Measurements from ENCODE around the gene TPPP2. TPM values are rescaled to one million over a fixed set of nuclear protein-coding genes. Genes with fewer than 3 reads are reported as not detected.

Gene TPPP2
- total and polyA plus RNA-seq, 4 experiments from 2014 or later: not detected

GRCh38 chr14:21015312-21015711 is 14.7 kb upstream of the TPPP2 start:
- Histone ChIP-seq H3K4me3 (ENCODE audit: low read length in 2 of 2) (no peak overlapping the region), H3K9me3 (ENCODE audit: control insufficient read depth in 1 of 2, low read length in 2 of 2) (no peaks in the 10 kb centered on the region), H3K36me3 (ENCODE audit: insufficient read depth, low read length) (no peaks in the 10 kb centered on the region), H3K27me3 (ENCODE audit: insufficient read depth, low read length) (peaks cover 5% of the 10 kb centered on the region), H3K4me1 (ENCODE audit: insufficient read depth, low read length) (no peaks in the 10 kb centered on the region), H3K27ac (ENCODE audit: low read depth, low read length) (no peak overlapping the region)
- Mint-ChIP-seq H3K36me3 (peaks cover 22 to 29% of the 10 kb centered on the region in 2 donors), H3K27me3 (peaks cover 7 to 9% of the 10 kb centered on the region in 2 donors), H3K9me3 (no peaks in the 10 kb centered on the region), H3K4me1 (no peaks in the 10 kb centered on the region), H3K4me3 (no peak overlapping the region), H3K27ac (no peak overlapping the region)
- CTCF ChIA-PET (ENCODE audit: partially characterized antibody): interaction anchor here (0.6 to 15.6 kb wide), 33 partner anchors 9 to 553 kb away, joined by 3 to 399 read pairs (median 10); partner anchors contain the start of genes ARHGEF40, METTL17, NDRG2 and RNASE13
- POLR2A ChIA-PET (ENCODE audit: partially characterized antibody): interaction anchor here (0.6 to 5.4 kb wide), 12 partner anchors 9 to 89 kb away, joined by 3 to 52 read pairs (median 7); partner anchors contain the start of gene NDRG2
- intact Hi-C loops (cut with micrococcal nuclease): no loop called here
- DNase-seq: no peak

GRCh38 chr14:21016413-21017190 is 13.4 kb upstream of the TPPP2 start:
- H3K4me1 Mint-ChIP-seq: no peaks in the 10 kb centered on the region
- peak overlapping the region in 2 of 7 donors; percentile 4 to 18 for H3K27ac Mint-ChIP-seq
- H3K4me3 ChIP-seq (ENCODE audit: low read length in 2 of 2): no peak overlapping the region
- H3K27me3 ChIP-seq (ENCODE audit: insufficient read depth, low read length): peaks cover 3% of the 10 kb centered on the region
- no peak for DNase-seq
- H3K9me3 ChIP-seq (ENCODE audit: control insufficient read depth in 1 of 2, low read length in 2 of 2): no peaks in the 10 kb centered on the region
- H3K4me3 Mint-ChIP-seq: no peak overlapping the region
- ChIA-PET CTCF (ENCODE audit: partially characterized antibody) (interaction anchor here (0.9 to 15.6 kb wide), 13 partner anchors 13 to 89 kb away, joined by 3 to 399 read pairs (median 44); partner anchors contain the start of genes RNASE13, RNASE7, SLC39A2 and TMEM253), POLR2A (ENCODE audit: partially characterized antibody) (interaction anchor here (2.2 to 5.4 kb wide), 4 partner anchors 23 to 87 kb away, joined by 11 to 52 read pairs (median 18); no protein-coding TSS in a partner anchor)
- H3K4me1 ChIP-seq (ENCODE audit: insufficient read depth, low read length): no peaks in the 10 kb centered on the region
- H3K27me3 Mint-ChIP-seq: peaks cover 5 to 9% of the 10 kb centered on the region in 2 donors
- peaks cover 34 to 38% of the 10 kb centered on the region in 2 donors for H3K36me3 Mint-ChIP-seq
- H3K9me3 Mint-ChIP-seq: no peaks in the 10 kb centered on the region
- H3K36me3 ChIP-seq (ENCODE audit: insufficient read depth, low read length): no peaks in the 10 kb centered on the region
- intact Hi-C loops (cut with micrococcal nuclease): no loop called here
- H3K27ac ChIP-seq (ENCODE audit: low read depth, low read length): no peak overlapping the region

- no peak overlapping the region for H3K27ac Mint-ChIP-seq
- H3K9me3 ChIP-seq (ENCODE audit: control insufficient read depth in 1 of 2, low read length in 2 of 2): no peaks in the 10 kb centered on the region
- H3K27me3 ChIP-seq (ENCODE audit: insufficient read depth, low read length): no peaks in the 10 kb centered on the region
- no peak overlapping the region for H3K4me3 ChIP-seq (ENCODE audit: low read length in 2 of 2)
- H3K27ac ChIP-seq (ENCODE audit: low read depth, low read length): no peak overlapping the region
- H3K4me3 Mint-ChIP-seq: no peak overlapping the region
- CTCF ChIA-PET (ENCODE audit: partially characterized antibody): interaction anchor here (0.6 to 15.6 kb wide), 9 partner anchors 14 to 88 kb away, joined by 3 to 399 read pairs (median 5); partner anchors contain the start of genes RNASE13, RNASE7, TMEM253 and TPPP2
- H3K4me1 ChIP-seq (ENCODE audit: insufficient read depth, low read length): peaks cover under 1% of the 10 kb centered on the region
- no peaks in the 10 kb centered on the region for H3K9me3 Mint-ChIP-seq
- H3K27me3 Mint-ChIP-seq: peaks cover under 1 to 5% of the 10 kb centered on the region in 2 donors
- POLR2A ChIA-PET (ENCODE audit: partially characterized antibody): interaction anchor here (5.4 kb wide), 1 partner anchor 86 kb away, joined by 52 read pairs; no protein-coding TSS in a partner anchor
- no peak for DNase-seq
- peaks cover 39% of the 10 kb centered on the region in 2 donors for H3K36me3 Mint-ChIP-seq
- H3K36me3 ChIP-seq (ENCODE audit: insufficient read depth, low read length): no peaks in the 10 kb centered on the region
- peaks cover 3 to 8% (median 5%) of the 10 kb centered on the region in 4 donors for H3K4me1 Mint-ChIP-seq
- intact Hi-C loops (cut with micrococcal nuclease): no loop called here
Measured at GRCh38 chr14:21017528-21018245, 12.3 kb upstream of the TPPP2 start.

GRCh38 chr14:21018286-21018685 is 11.7 kb upstream of the TPPP2 start:
- H3K4me3 ChIP-seq (ENCODE audit: low read length in 2 of 2): no peak overlapping the region
- intact Hi-C loops (cut with micrococcal nuclease): no loop called here

GRCh38 chr14:21018781-21019180 is 11.2 kb upstream of the TPPP2 start:
- ChIA-PET POLR2A (ENCODE audit: partially characterized antibody) (interaction anchor here (5.4 kb wide), 1 partner anchor 85 kb away, joined by 52 read pairs; no protein-coding TSS in a partner anchor), CTCF (ENCODE audit: partially characterized antibody) (interaction anchor here (1.0 to 15.6 kb wide), 7 partner anchors 14 to 87 kb away, joined by 3 to 399 read pairs (median 138); partner anchors contain the start of genes RNASE13, RNASE7, TMEM253 and TPPP2)
- H3K27me3 Mint-ChIP-seq: peaks cover 0 to 1% of the 10 kb centered on the region in 2 donors
- peaks cover 39% of the 10 kb centered on the region in 2 donors for H3K36me3 Mint-ChIP-seq
- Histone ChIP-seq H3K27me3 (ENCODE audit: insufficient read depth, low read length) (no peaks in the 10 kb centered on the region), H3K4me1 (ENCODE audit: insufficient read depth, low read length) (peaks cover 12% of the 10 kb centered on the region), H3K4me3 (ENCODE audit: low read length in 2 of 2) (no peak overlapping the region), H3K27ac (ENCODE audit: low read depth, low read length) (no peak overlapping the region), H3K36me3 (ENCODE audit: insufficient read depth, low read length) (no peaks in the 10 kb centered on the region), H3K9me3 (ENCODE audit: control insufficient read depth in 1 of 2, low read length in 2 of 2) (no peaks in the 10 kb centered on the region)
- no peak overlapping the region for H3K27ac Mint-ChIP-seq
- no peak overlapping the region for H3K4me3 Mint-ChIP-seq
- peaks cover 8 to 19% (median 12%) of the 10 kb centered on the region in 4 donors for H3K4me1 Mint-ChIP-seq
- H3K9me3 Mint-ChIP-seq: no peaks in the 10 kb centered on the region
- intact Hi-C loops (cut with micrococcal nuclease): no loop called here
- no peak for DNase-seq

More at GRCh38 chr14:21018286-21018685, 11.7 kb upstream of the TPPP2 start:
- Histone ChIP-seq H3K27me3 (ENCODE audit: insufficient read depth, low read length) (no peaks in the 10 kb centered on the region), H3K4me1 (ENCODE audit: insufficient read depth, low read length) (peaks cover 7% of the 10 kb centered on the region), H3K9me3 (ENCODE audit: control insufficient read depth in 1 of 2, low read length in 2 of 2) (no peaks in the 10 kb centered on the region), H3K27ac (ENCODE audit: low read depth, low read length) (no peak overlapping the region), H3K36me3 (ENCODE audit: insufficient read depth, low read length) (no peaks in the 10 kb centered on the region)
- Mint-ChIP-seq H3K27ac (no peak overlapping the region), H3K27me3 (peaks cover 0 to 1% of the 10 kb centered on the region in 2 donors), H3K9me3 (no peaks in the 10 kb centered on the region), H3K4me1 (peaks cover 6 to 14% (median 10%) of the 10 kb centered on the region in 4 donors), H3K36me3 (peaks cover 39% of the 10 kb centered on the region in 2 donors), H3K4me3 (no peak overlapping the region)
- no peak for DNase-seq
- ChIA-PET POLR2A (ENCODE audit: partially characterized antibody) (interaction anchor here (5.4 kb wide), 1 partner anchor 86 kb away, joined by 52 read pairs; no protein-coding TSS in a partner anchor), CTCF (ENCODE audit: partially characterized antibody) (interaction anchor here (0.6 to 15.6 kb wide), 8 partner anchors 14 to 88 kb away, joined by 3 to 399 read pairs (median 72); partner anchors contain the start of genes RNASE13, RNASE7, TMEM253 and TPPP2)

- intact Hi-C loops (cut with micrococcal nuclease): no loop called here
- Histone ChIP-seq H3K4me3 (ENCODE audit: low read length in 2 of 2) (no peak overlapping the region), H3K9me3 (ENCODE audit: control insufficient read depth in 1 of 2, low read length in 2 of 2) (no peaks in the 10 kb centered on the region), H3K4me1 (ENCODE audit: insufficient read depth, low read length) (peaks cover 18% of the 10 kb centered on the region), H3K27me3 (ENCODE audit: insufficient read depth, low read length) (no peaks in the 10 kb centered on the region), H3K36me3 (ENCODE audit: insufficient read depth, low read length) (no peaks in the 10 kb centered on the region), H3K27ac (ENCODE audit: low read depth, low read length) (no peak overlapping the region)
- H3K27ac Mint-ChIP-seq: no peak overlapping the region
- H3K27me3 Mint-ChIP-seq: peaks cover 0 to 1% of the 10 kb centered on the region in 2 donors
- no peak for DNase-seq
- no peak overlapping the region for H3K4me3 Mint-ChIP-seq
- H3K36me3 Mint-ChIP-seq: peaks cover 39 to 42% of the 10 kb centered on the region in 2 donors
- H3K4me1 Mint-ChIP-seq: peaks cover 11 to 25% (median 18%) of the 10 kb centered on the region in 4 donors
- H3K9me3 Mint-ChIP-seq: peaks cover 0 to 2% (median 0%) of the 10 kb centered on the region in 8 donors
- CTCF ChIA-PET (ENCODE audit: partially characterized antibody): interaction anchor here (0.8 to 15.6 kb wide), 7 partner anchors 13 to 87 kb away, joined by 3 to 399 read pairs (median 138); partner anchors contain the start of genes RNASE13, RNASE7, TMEM253 and TPPP2
- POLR2A ChIA-PET (ENCODE audit: partially characterized antibody): no interaction called here
Measured at GRCh38 chr14:21019366-21019765, 10.7 kb upstream of the TPPP2 start.
